Thyroid gland (tissue), 4 donors: Measurements from ENCODE around the gene SLC30A3. TPM values are rescaled to one million over a fixed set of nuclear protein-coding genes. Genes with fewer than 3 reads are reported as not detected.

ENCODE experiments used
- DNase-seq, 2 donors: peaks; one replicate each; pipeline ENCODE4 v3.0.0-alpha.2; 2019
- H3K27ac ChIP-seq, 3 donors: fragments of 200-600 bp; sonication (generic); 1 replicate in 2 of 3; 2 replicates in 1 of 3; pipeline ENCODE4 v1.5.1; 2016 to 2019; ENCODE audit warnings: mild to moderate bottlenecking in 1 of 3, moderate library complexity in 1 of 3
- H3K27me3 ChIP-seq: fragments of 200-600 bp; sonication (generic); one replicate; pipeline ENCODE4 v1.5.1; 2019
- H3K36me3 ChIP-seq, 2 donors: fragments of 200-600 bp; sonication (generic); one replicate each; pipeline ENCODE4 v1.5.1; 2016 to 2019
- H3K4me1 ChIP-seq, 2 donors: fragments of 200-600 bp; sonication (generic); one replicate each; pipeline ENCODE4 v1.5.1; 2017 to 2019
- H3K4me3 ChIP-seq, 3 donors: fragments of 200-600 bp; sonication (generic); replicated peaks in 1 of 3; 1 replicate in 2 of 3; 2 replicates in 1 of 3; pipeline ENCODE4 v1.5.1; 2016; ENCODE audit warnings: mild to moderate bottlenecking in 1 of 3
- H3K9me3 ChIP-seq: fragments of 200-600 bp; sonication (generic); one replicate; pipeline ENCODE4 v1.5.1; 2017
- POLR2A ChIP-seq, 2 donors: fragments of 450-650 bp; IDR thresholded peaks; one replicate each; pipeline ENCODE4 v1.6.1; 2017; ENCODE audit warnings: antibody characterized with exemption in 2 of 2, mild to moderate bottlenecking in 2 of 2, moderate library complexity in 1 of 2
- WGBS, 2 donors: methylation state at CpG; one replicate each; pipeline ENCODE4 v1.1.5; 2017; 5-methylcytosine and 5-hydroxymethylcytosine counted together
- intact Hi-C: fragments of 100-400 bp; cut with DNase I; formaldehyde crosslinking; loops from one replicate; pipeline ENCODE4 v1.15.1; 2023
- total RNA-seq, 4 donors: library from RNA; depleted of rRNA; stranded (reverse); fragments of >200 nt; gene quantifications; one replicate each; pipeline ENCODE4 v1.2.3, GENCODE V29; 2016
- TF ChIP-seq, protein P1 (sequence below), 6 experiments: fragments of 200-600 bp in 3 of 6; fragments of 450-650 bp in 3 of 6; sonication (generic) in 3 of 6; IDR thresholded peaks; one replicate each; pipeline ENCODE4 v1.5.1; 2016 to 2019; ENCODE audit warnings: antibody characterized with exemption in 6 of 6, mild to moderate bottlenecking in 2 of 6, inconsistent platforms in 1 of 6, moderate library complexity in 1 of 6

SLC30A3 gene
- total RNA-seq, 4 donors from 2014 or later, result 0.33 to 0.98 (median 0.80) TPM

- H3K36me3 ChIP-seq, result no peaks in the 10 kb centered on the region
- intact Hi-C loops, result loop anchor here (5.0 kb wide), 1 partner anchor 39 kb away; no protein-coding TSS in a partner anchor
- H3K4me1 ChIP-seq, result peaks cover 7 to 16% of the 10 kb centered on the region in 2 donors
- H3K4me3 ChIP-seq, result no peak overlapping the region
- no peak overlapping the region for H3K27ac ChIP-seq
- TF ChIP-seq POLR2A (IDR thresholded peaks at IDR 0.05), result no peak
- TF ChIP-seq, protein P1, sequence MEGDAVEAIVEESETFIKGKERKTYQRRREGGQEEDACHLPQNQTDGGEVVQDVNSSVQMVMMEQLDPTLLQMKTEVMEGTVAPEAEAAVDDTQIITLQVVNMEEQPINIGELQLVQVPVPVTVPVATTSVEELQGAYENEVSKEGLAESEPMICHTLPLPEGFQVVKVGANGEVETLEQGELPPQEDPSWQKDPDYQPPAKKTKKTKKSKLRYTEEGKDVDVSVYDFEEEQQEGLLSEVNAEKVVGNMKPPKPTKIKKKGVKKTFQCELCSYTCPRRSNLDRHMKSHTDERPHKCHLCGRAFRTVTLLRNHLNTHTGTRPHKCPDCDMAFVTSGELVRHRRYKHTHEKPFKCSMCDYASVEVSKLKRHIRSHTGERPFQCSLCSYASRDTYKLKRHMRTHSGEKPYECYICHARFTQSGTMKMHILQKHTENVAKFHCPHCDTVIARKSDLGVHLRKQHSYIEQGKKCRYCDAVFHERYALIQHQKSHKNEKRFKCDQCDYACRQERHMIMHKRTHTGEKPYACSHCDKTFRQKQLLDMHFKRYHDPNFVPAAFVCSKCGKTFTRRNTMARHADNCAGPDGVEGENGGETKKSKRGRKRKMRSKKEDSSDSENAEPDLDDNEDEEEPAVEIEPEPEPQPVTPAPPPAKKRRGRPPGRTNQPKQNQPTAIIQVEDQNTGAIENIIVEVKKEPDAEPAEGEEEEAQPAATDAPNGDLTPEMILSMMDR (IDR thresholded peaks at IDR 0.05), result no peak
- H3K9me3 ChIP-seq, result no peaks in the 10 kb centered on the region
- DNase-seq, result no peak
- 54 to 62% methylated on average over 4 of the region's 4 CpGs for WGBS, 2 donors
- no peaks in the 10 kb centered on the region for H3K27me3 ChIP-seq
These were observed 33.6 kb upstream of the SLC30A3 start for GRCh38 chr2:27296481-27296880.

DNA sequence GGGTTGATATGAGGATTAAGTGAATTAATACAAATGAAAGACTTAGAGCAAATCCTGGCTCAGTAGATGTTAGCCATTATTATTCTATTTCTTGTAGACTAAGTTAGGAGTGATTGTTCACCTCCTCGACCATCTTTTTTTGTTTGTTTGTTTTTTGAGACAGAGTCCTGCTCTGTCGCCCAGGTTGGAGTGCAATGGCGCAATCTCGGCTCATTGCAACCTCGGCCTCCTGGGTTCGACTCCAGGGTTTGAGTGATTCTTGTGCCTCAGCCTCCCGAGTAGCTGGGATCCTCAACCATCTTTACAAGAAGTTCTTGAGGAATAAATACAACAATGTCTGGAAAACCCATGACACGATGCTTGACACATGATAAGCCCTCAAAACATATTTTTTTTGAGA lies 32.1 kb upstream of the SLC30A3 start:
- TF ChIP-seq POLR2A (IDR thresholded peaks at IDR 0.05), result no peak
- TF ChIP-seq, protein P1 (IDR thresholded peaks at IDR 0.05), result no peak
- H3K36me3 ChIP-seq, result no peaks in the 10 kb centered on the region
- intact Hi-C loops, result loop anchor here (5.0 kb wide), 1 partner anchor 38 kb away; no protein-coding TSS in a partner anchor
- no peaks in the 10 kb centered on the region for H3K9me3 ChIP-seq
- H3K27ac ChIP-seq, result no peak overlapping the region
- DNase-seq, result no peak
- no peak overlapping the region for H3K4me3 ChIP-seq
- WGBS, 2 donors, result 86% methylated on average over 8 of the region's 8 CpGs
- no peaks in the 10 kb centered on the region for H3K27me3 ChIP-seq
- H3K4me1 ChIP-seq, result peaks cover 7 to 16% of the 10 kb centered on the region in 2 donors

DNA sequence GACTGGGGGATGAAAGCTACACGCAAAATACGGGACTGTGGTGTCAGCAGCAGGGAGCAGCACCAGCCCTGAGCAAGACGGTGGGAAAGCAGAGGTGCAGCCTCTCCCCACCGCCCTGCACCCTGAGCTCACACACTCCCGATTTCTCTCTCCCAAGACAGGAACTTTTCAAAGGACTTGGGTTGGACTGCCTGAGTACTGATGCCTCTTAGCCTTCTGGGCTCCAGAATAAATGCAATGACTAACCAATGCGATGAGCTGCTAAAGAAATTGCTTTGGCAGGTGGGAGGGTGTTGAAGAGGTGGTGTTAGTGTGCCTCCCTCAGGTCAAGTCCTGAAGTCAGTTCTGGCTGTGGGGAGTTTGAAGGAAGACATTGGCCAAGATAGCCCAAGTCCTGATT lies 29.0 kb upstream of the SLC30A3 start:
- 53 to 61% methylated on average over 6 of the region's 6 CpGs for WGBS, 2 donors
- H3K36me3 ChIP-seq, result no peaks in the 10 kb centered on the region
- H3K27ac ChIP-seq, result no peak overlapping the region
- H3K4me1 ChIP-seq, result peaks cover 7 to 16% of the 10 kb centered on the region in 2 donors
- intact Hi-C loops, result no loop called here
- TF ChIP-seq, protein P1 (IDR thresholded peaks at IDR 0.05), result no peak
- no peak for DNase-seq
- no peaks in the 10 kb centered on the region for H3K27me3 ChIP-seq
- H3K4me3 ChIP-seq, result no peak overlapping the region
- H3K9me3 ChIP-seq, result no peaks in the 10 kb centered on the region

- 87 to 92% methylated on average over 5 of the region's 5 CpGs for WGBS, 2 donors
- Histone ChIP-seq H3K4me3 (no peak overlapping the region), H3K9me3 (no peaks in the 10 kb centered on the region), H3K27me3 (no peaks in the 10 kb centered on the region), H3K4me1 (peaks cover 7 to 16% of the 10 kb centered on the region in 2 donors), H3K36me3 (no peaks in the 10 kb centered on the region), H3K27ac (no peak overlapping the region)
- DNase-seq, result no peak
- TF ChIP-seq, protein P1 (IDR thresholded peaks at IDR 0.05), result no peak
- no peak for TF ChIP-seq POLR2A (IDR thresholded peaks at IDR 0.05)
- intact Hi-C loops, result no loop called here
These were observed 27.7 kb upstream of the SLC30A3 start for GRCh38 chr2:27290549-27290948.

GRCh38 chr2:27288610-27289009 lies 25.8 kb upstream of the SLC30A3 start:
- Histone ChIP-seq H3K9me3 (no peaks in the 10 kb centered on the region), H3K27me3 (no peaks in the 10 kb centered on the region), H3K4me3 (no peak overlapping the region), H3K36me3 (no peaks in the 10 kb centered on the region), H3K27ac (no peak overlapping the region), H3K4me1 (peaks cover 4 to 9% of the 10 kb centered on the region in 2 donors)
- DNase-seq, result no peak
- 61 to 70% methylated on average over 3 of the region's 3 CpGs for WGBS, 2 donors
- intact Hi-C loops, result no loop called here
- no peak for TF ChIP-seq POLR2A (IDR thresholded peaks at IDR 0.05)
- TF ChIP-seq, protein P1 (IDR thresholded peaks at IDR 0.05), result no peak
